Activated CD8-positive, alpha-beta memory T cell treated with anti-CD3 and anti-CD28 coated beads for 1 hour (primary cell): ENCODE data around the gene BGN.

Experiments used
- DNase-seq, 2 donors: peaks; one replicate each; pipeline ENCODE4 v3.0.0-alpha.2; 2020; ENCODE audit warnings: low read depth in 1 of 2; ENCODE audit errors: extremely low read depth in 1 of 2

BGN gene

GRCh38 chrX:153459986-153460385, 34.8 kb upstream of the BGN start:
- no peak for DNase-seq

GRCh38 chrX:153460826-153461225, 34.0 kb upstream of the BGN start:
- peak in 1 of 2 donors; percentile 29 for DNase-seq

GRCh38 chrX:153462291-153462690, 32.5 kb upstream of the BGN start:
- no peak for DNase-seq

GRCh38 chrX:153463031-153463430, 31.7 kb upstream of the BGN start:
- no peak for DNase-seq

GRCh38 chrX:153463556-153463955, 31.2 kb upstream of the BGN start:
- DNase-seq = no peak

GRCh38 chrX:153464116-153464515, 30.7 kb upstream of the BGN start:
- DNase-seq = no peak

- no peak for DNase-seq
These were observed 28.9 kb upstream of the BGN start for GRCh38 chrX:153465691-153466380.

- no peak for DNase-seq
These were observed 26.7 kb upstream of the BGN start for GRCh38 chrX:153468008-153468580.

GRCh38 chrX:153469811-153470410, 24.9 kb upstream of the BGN start:
- DNase-seq = no peak

GRCh38 chrX:153470411-153471363, 24.1 kb upstream of the BGN start, which contains the start of gene HAUS7:
TSS of gene HAUS7 (minus strand) at chrX:153470576. CDS start at chrX:153470557, 19 bp downstream.
- DNase-seq = peak; percentile 67 to 81

- no peak for DNase-seq
These were observed 23.0 kb upstream of the BGN start for GRCh38 chrX:153471663-153472280.

- DNase-seq = no peak
These were observed 21.7 kb upstream of the BGN start for GRCh38 chrX:153473126-153473525.

- no peak for DNase-seq
These were observed 20.5 kb upstream of the BGN start for GRCh38 chrX:153474266-153474665.

GRCh38 chrX:153474718-153475117, 20.1 kb upstream of the BGN start:
- DNase-seq = peak in 1 of 2 donors; percentile 16

- DNase-seq = no peak
These were observed 19.5 kb upstream of the BGN start for GRCh38 chrX:153475271-153475670.

GRCh38 chrX:153475751-153476281, 19.0 kb upstream of the BGN start:
- DNase-seq = no peak

GRCh38 chrX:153476666-153477363, 18.0 kb upstream of the BGN start:
- DNase-seq = no peak

- DNase-seq = no peak
These were observed 17.4 kb upstream of the BGN start for GRCh38 chrX:153477364-153477857.

- DNase-seq = no peak
These were observed 16.9 kb upstream of the BGN start for GRCh38 chrX:153477901-153478300.

GRCh38 chrX:153478746-153479145, 16.0 kb upstream of the BGN start:
- no peak for DNase-seq
